CD4-positive, alpha-beta T cell treated with Interleukin-15 for 4 hours (primary cell): Measurements from ENCODE around the gene RTTN.
"Not testable (repeated sequence)": the region's sequence is repeated elsewhere in the genome, so short reads cannot be mapped to it uniquely, and the experiment has no call there.

Experiments used
- DNase-seq: peaks from one replicate; pipeline ENCODE4 v3.0.0-alpha.2; 2020; ENCODE audit warnings: low spot score

RTTN gene

DNA sequence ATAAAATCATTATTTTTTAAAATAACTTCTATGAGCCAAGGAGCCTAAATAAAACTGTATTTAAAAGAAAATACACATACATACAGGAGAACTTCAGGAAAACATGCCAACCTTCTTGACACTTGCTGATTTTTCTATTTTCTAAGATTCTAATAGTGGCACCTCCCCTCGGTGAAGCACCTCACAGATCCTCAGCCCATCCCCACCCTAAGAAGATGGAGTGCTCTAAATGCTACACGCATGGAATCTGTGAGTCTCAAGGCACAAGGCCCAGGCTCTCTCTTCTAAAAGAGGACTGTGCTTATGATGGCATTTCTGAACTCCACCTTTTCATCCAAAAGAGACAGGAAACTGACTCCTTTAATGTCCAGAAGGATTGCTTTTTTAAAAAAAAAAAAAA is 56.3 kb downstream of the RTTN start:
- no peak for DNase-seq

DNA sequence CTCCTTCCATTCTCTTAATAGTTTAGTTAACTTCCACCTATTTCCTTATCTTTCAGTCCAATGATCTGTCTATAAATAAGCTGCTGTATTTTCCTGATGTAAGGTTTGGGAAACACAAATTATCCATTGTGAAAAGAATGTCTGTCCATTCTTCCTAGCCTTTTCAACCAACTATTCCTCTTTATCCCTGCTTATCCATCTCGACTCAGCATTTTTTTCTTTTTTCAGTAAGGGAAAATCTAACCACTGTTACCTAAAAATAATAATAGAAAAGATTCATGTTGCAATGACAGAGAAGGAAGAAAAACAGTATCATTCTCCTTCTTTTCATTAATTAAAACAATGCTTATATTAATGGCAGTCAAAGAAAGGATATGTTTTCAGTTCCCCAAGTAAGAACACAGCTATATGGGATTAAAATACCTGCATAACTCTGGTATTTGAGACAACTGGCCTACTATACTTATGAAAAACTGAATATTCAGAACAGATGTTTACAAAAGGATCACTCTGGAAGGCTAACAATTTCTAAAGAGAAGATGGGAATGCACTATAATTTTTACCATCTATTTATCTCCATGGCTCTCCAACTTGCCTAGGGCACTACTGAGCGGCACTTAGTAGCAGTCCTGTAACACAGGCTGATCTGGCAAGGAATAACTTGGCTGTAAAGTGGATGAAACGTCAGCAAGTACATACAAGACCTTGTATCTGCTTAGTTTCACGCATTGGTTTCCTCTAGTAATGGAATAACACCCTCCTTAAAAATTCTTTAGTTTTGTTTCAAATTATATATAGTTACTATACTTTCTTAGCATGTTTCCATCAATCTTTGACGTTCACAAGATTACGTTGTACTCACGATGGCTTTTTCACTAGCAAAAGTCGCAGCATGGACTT is 57.2 kb downstream of the RTTN start:
- DNase-seq, result no peak

DNA sequence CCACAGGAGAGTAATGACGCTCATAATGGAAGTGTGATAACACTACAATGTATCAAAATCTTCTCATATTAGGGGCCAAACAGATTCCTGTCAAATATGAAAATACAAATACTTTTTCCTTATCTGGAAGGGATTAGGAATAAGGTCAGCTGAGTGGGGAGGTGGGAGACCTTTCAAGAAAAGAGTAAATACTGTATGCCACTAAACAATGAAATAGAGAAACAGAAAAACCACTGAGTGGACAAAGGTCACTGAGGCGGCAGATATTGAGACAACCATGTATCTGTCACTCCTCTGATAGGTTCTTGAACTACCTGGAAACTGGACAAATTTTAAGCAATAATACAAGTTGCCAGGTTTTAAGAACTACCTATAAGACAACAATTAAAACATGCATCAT is 59.3 kb downstream of the RTTN start:
- DNase-seq, result no peak

DNA sequence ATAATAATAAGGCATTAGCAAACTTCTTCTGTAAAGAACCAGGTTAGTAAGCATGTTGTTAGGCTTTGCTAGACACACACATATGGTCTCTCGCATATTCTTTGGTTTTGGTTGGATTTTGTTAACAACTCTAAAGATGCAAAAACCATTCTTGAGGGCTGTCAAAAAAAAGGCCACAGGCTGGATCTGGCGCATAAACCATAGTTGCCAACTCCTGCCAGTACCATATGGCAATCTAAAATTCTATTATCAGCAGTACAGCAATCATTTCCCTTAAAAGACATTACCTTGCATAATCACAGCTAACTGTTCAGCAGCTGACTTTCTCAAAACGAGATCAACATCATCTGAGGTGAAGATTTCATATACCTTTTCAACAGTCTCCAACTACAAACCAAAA is 63.5 kb downstream of the RTTN start:
- DNase-seq, result no peak

DNA sequence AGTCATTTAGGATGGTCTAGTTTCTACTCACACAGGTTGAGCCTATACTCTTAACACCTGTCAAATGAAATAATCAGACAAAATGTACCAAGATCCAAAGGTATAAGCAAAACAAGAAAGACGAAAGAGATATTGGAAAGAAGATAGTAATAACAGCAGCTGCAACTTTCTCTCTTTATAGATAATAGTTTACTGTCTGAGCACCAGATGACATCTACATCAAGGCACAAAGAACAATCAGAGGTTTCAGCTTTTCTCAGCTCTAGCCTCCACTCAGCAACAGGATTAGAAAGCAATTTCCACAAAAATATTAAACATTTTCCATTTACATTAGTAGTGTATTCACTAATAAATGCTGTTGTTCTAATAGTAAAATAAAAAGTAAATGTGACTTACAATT is 66.3 kb downstream of the RTTN start:
- DNase-seq, result no peak

DNA sequence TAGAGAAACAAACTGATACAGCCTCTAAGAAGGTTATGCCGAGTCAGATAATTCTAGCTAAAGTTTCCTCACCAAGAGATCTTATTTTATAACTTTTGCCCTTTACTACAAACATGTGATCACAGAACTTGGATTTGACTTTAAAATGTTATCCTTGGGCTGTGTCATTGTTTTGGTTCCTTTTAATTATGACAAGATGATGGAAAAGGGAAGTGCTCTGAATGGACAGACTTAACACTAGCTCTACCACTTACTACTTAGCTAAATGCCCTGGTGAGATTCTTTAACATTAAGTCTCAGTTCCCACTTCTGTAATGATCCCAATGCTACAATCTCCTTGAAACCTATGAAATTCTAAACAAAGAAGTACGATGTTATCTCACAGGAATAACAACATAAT is 69.9 kb downstream of the RTTN start:
- DNase-seq, result no peak

DNA sequence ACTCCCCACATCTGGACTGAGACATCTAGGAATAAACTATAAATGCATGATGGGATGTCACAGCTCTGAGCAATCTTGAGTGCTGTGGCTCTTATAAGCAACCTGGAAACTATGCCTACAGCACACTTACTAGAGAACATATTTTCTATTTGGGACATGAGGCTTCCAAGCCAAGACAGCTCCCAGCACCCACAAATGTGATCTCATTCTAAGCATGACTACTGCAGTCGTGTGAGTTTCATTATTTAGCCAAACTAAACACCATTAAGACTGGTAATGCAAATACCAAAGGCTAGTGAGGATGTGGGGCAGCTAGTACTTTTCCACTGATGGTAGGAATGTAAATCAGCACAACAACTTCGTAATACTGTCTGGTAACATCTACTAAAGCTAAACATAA is 72.5 kb downstream of the RTTN start:
- DNase-seq, result no peak

DNA sequence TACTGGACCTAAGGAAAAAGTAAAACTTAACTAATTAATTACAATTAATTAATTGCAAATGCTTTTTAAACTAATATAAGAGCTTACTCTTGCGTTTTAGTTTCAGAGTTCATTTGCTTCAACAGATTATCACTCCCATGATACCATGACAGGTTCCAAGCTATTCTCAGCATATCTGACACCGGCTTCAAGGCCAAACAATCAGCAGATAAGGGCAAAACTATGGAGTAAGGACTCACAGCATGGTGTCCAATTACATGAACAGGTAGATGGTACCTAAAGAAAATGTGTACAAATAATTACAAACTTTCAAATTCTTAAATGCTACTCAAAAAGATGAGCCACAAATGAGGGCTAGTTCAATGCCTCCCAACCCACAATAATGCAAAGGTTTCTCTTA is 77.2 kb downstream of the RTTN start:
- DNase-seq, result no peak

DNA sequence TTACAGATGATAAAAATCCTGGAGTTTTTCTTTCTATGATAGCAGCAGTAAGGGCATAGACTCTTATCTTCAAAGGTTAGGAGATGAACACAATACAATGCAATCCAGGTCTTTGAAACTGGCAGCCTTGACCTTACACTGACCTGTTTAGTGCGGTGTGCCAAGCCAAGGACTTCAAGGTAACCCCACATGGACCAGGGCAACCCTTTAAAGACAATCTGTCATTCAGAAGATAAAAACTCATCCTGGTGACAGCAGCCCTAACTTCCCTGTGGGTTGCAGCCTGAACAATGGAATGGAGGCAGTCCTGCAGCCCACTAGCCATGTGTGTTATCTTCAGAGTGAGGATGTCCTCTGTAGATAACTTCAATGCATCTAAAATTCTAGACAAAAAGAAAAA is 78.1 kb downstream of the RTTN start:
- no peak for DNase-seq

DNA sequence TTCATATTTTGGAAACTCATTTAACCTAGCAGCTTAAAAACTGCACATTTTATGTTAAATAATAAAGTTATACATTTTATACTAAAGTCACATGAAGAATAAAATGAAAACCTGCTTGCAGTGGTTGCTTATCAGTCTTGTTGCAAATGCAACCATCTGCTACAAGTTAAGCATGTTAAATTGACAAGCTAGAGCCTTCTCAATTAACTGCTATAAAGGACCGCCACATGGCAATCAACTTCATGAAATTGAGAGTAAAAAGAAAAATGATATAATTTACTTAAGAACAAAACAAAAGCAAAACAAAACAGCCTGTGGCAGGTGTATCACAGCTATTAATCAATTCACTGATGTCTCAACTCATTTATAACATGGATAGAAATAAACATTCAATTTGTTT is 78.7 kb downstream of the RTTN start:
- no peak for DNase-seq

DNA sequence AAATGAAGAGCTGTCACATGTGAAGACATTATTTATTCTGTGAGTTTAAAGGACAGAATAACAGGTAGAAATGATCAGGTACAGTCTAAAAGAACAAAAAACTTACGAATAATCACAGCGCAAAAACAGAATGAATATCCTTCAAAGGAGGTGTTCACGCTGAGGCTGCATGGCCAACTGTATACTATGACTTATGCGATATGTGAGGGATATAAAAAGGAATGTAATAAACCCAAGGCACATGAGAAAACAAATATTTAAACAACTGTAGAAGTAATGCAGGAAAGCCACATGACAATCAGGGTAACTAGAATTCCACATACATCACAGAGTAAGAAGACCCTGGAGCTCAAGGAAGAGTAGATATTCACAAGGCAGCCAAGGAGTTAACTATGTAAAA is 81.3 kb downstream of the RTTN start:
- DNase-seq, result no peak

DNA sequence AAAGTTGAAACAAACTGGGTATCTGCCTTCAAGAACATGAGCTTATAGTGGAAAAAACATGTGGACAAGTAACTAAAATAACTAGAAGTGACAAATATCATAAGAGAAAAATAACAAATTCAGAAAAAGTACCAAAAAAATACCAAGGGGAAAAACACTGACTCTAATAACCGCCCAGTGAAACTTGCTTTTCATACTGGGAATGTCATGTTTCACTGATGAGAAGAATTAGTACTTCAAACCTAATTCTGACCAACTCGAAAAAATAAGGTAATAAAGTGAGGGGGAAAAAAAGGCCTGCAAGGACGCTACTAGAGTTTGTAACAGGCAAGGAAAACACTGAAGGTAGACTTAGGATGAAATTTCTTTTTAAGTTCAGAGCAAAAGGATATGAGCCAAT is 83.6 kb downstream of the RTTN start:
- DNase-seq, result no peak

DNA sequence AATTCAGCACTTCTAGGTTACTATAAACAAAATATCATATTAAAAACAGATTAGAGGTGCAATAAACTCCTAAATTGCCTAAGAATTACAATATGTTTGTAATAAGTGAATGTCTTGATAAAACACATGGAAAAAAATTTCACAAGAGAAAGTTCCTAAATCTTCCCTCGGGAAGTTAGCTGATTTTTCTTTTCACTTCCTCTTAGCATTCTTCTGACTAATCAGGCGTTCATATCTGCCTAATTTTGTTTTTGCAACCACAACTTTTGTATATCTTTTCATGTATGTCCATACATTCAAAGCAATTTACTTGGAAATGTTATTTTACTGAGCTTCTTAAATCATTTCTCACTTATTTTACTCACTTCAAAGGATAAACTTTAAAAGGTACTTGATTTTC is 88.5 kb downstream of the RTTN start:
- no peak for DNase-seq

DNA sequence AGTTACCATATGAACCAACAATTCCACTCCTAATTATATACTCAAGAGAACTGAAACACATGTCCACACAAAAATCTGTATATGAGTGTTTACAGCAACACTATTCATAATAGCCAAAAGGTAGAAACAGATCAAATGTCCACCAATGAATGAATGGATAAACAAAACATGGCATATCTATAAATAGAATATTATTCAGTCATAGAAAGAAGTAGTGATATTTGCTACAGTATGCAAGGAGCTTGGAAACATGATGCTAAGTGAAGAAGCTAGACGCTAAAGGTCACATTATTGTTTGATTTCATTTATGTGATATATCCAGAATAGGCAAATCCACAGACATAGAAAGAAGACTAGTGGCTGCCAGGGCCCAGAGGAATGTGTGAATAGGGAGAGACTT is 92.0 kb downstream of the RTTN start:
- no peak for DNase-seq

DNA sequence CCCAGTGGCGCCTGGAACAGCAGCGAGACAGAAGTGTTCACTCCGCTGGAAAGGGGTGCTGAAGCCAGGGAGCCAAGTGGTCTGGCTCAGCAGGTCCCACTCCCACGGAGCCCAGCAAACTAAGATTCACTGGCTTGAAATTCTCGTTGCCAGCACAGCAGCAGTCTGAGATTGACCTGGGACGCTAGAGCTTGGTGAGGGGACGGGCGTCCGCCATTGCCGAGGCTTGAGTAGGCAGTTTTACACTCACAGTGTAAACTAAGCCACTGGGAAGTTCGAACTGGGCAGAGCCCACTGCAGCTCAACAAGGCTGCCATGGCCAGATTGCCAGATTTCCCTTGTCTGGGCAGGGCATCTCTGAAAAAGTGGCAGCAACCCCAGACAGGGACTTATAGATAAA is 94.8 kb downstream of the RTTN start:
- no peak for DNase-seq

DNA sequence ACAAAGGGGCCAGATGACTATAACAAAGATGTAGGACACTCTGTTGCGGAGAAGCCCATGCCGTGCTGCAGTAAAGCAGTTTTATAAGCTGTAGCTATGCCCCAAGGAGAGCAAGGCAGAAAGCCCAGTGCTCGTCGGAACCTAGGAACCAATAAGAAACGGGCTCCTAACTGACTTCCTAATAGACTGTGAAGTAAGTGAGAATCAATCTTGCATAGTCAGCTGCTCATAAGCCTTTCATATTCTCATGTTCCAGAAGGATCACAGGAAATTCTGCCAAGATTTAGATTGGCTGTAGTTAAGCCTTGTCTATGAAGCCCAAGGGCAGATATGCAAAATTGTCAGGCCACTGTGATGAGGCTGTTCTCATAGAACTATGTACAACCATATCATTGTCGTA is 98.4 kb downstream of the RTTN start:
- no peak for DNase-seq

DNA sequence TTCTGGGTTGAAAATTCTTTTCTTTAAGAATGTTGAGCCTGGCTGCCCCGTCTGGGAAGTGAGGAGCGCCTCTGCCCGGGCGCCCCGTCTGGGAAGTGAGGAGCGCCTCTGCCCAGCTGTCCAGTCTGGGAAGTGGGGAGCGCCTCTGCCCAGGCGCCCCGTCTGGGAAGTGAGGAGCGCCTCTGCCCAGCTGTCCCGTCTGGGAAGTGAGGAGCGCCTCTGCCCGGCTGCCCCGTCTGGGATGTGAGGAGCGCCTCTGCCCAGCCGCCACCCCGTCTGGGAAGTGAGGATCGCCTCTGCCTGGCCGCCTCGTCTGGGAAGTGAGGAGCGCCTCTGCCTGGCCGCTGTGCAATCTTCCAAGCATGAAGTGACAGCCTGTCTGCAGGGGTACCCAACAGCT is 102.6 kb downstream of the RTTN start:
- DNase-seq, result not testable (repeated sequence)

DNA sequence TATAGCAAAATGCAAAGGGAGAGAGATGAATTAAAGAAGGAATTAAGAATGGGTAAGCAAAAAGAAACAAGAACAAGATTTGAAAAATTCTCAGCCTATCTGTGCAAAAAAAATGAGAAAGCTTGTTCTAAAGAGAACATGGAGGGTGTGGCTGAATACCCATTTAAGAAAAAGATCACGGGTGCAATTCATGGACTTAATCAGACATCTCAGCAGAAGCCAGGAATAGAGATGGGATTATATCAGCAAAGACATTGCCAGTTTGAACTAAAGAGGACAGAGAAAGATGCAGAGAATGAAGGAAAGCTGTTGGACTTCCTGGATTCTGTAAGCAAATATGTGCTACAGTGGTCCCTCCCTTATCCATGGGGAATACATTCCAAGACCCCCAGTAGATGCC is 115.6 kb downstream of the RTTN start:
- no peak for DNase-seq

DNA sequence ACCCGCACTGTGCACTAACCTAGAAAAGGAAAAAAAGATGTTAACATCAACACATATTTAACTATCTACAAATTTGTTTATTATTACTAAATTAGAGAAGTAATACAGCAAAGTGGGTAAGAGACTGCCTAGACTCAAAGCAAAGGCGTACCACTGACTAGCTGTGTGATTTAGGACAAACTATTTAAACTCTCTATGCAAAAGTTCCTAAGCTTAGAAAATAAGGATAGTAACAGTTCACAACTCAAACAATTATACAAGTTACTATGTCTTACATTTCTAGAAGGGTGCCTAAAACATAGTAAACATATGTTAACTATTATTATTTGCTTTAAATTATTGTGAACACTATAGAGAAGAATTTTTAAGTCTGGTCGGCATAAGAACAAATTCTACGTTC is 119.4 kb downstream of the RTTN start:
- DNase-seq, result no peak

DNA sequence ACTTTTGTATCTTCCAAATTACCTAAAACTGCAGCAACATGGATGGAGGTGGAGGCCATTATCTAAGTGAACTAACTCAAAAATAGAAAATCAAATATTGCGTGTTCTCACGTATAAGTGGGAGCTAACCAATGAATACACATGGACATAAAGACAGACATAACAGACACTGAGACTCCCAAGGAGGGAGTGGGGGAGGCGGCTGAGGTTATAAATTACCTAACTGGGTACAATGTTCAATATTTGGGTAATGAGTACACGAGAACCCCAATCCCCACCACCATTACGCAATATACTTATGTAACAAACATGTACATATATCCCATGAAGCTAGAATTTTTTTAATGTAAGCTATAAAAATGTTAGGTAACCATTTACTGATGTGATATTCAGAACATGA is 119.8 kb downstream of the RTTN start:
- DNase-seq, result no peak

DNA sequence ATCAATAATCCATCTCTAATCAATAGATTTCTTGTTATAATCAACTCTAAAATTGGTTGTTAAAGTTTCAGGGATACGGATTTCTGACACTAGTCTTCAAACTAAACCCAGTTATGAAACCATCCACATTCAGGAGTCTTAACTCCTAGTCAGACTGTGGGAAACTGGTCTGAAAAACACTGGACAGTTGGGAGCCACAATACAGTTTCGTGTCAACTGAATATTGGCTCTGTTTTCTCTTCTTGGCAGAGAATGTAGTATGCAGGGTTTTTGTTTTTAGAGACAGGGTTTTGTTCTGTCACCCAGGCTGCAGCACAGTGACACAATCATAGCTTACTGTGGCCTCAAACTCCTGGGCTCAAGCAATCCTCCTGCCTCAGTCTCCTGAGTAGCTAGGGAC is 123.1 kb downstream of the RTTN start:
- DNase-seq, result no peak

DNA sequence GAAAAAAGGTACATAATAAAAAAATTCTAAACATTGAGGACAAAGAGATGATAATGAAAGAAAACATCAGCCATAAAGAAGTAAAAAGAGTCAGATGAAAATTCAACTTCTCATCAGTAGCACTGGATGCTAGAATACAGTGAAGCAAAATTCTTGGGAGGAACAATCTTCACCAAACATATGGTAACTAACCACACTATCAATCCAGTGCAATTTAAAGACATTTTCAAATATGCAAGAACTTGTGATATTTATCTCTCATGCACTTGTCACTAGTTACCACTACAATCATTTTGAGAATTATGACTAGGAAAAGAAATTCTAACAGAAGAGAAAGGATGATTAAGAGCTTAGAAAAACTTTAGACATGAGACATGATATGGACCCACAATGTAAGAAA is 127.4 kb downstream of the RTTN start:
- no peak for DNase-seq

DNA sequence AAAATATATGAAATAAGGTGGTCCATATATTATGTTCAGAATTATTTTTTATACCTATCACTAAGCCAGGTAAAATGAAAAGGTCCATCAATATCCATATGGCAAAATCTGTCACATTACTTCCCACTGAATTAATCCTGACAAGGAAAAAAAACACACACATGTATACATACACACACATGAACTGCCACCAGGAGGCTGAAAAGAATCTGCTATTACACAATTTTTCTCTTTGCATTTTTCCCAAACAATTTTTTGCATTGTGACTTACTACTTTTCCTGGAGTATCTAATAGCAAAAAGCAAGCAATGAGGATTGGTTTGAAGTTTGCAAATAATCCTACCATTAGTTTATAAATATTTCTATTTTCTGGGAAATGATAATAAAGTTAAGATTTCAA is 129.6 kb downstream of the RTTN start:
- no peak for DNase-seq

DNA sequence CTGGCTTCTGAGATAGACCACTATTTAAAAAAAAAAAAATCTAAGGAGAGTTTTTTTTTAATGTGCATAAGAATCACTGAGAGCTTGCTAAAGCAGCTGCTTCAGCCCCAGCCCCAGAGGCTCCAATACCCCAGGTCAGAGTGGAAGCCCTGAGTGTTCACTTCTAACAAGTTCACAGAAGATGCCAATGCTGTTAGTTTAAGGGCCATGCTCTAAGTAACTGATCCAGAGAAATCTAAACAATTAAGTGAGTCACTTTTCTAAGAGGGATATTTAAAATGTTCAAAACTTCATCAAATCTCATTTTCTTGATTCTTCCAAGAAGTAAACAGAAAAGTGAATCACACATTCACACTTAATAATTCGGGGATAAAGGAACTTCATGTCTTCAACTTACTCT is 131.4 kb downstream of the RTTN start:
- DNase-seq, result no peak
